Kidney glomerular epithelial cell (primary cell): ENCODE data around the gene LMNA.
"Not testable (repeated sequence)": the region's sequence is repeated elsewhere in the genome, so short reads cannot be mapped to it uniquely, and the experiment has no call there.

Source experiments
- DNase-seq: peaks from one replicate; lab custom pipeline; 2025; lab: John Stamatoyannopoulos, UW

The LMNA gene

GRCh38 chr1:156164125-156164831 is 49.8 kb downstream of the LMNA start:
- no peak for DNase-seq

- DNase-seq = peak; percentile 30
Measured at GRCh38 chr1:156165083-156165482, 50.6 kb downstream of the LMNA start.

GRCh38 chr1:156167536-156167935 is 53.0 kb downstream of the LMNA start:
- no peak for DNase-seq

- DNase-seq = no peak
Measured at GRCh38 chr1:156172696-156173470, 58.4 kb downstream of the LMNA start.

- no peak for DNase-seq
Measured at GRCh38 chr1:156176610-156177210, 62.2 kb downstream of the LMNA start.

GRCh38 chr1:156177919-156178654 is 63.6 kb downstream of the LMNA start:
- no peak for DNase-seq

GRCh38 chr1:156180471-156180870 is 66.0 kb downstream of the LMNA start:
- DNase-seq = no peak

- not testable (repeated sequence) for DNase-seq
Measured at GRCh38 chr1:156181391-156181924, 66.9 kb downstream of the LMNA start.

GRCh38 chr1:156182010-156182779 is 67.7 kb downstream of the LMNA start:
- not testable (repeated sequence) for DNase-seq

GRCh38 chr1:156186347-156187177 is 72.1 kb downstream of the LMNA start:
- not testable (repeated sequence) for DNase-seq
